NCI-H2171 (cell line): ENCODE results near the gene SPACA6.
A peak's percentile ranks its signal among the peaks of the same experiment; 100 is the strongest.

Experiments
- DNase-seq: peaks from one replicate; lab custom pipeline; 2025; lab: John Stamatoyannopoulos, UW

SPACA6 gene

GRCh38 chr19:51689751-51690453 lies 3.2 kb upstream of the SPACA6 start:
- DNase-seq, result no peak

- DNase-seq, result peak; percentile 17
These were observed 2.6 kb upstream of the SPACA6 start for GRCh38 chr19:51690454-51691073.

- DNase-seq, result no peak
These were observed 2.0 kb upstream of the SPACA6 start for GRCh38 chr19:51691074-51691583.

GRCh38 chr19:51691584-51692428 lies 1.3 kb upstream of the SPACA6 start:
- no peak for DNase-seq

- no peak for DNase-seq
These were observed 662 bp upstream of the SPACA6 start for GRCh38 chr19:51692468-51692867.

- no peak for DNase-seq
These were observed 689 bp downstream of the SPACA6 start for GRCh38 chr19:51693819-51694218.

- DNase-seq, result no peak
These were observed 1.4 kb downstream of the SPACA6 start for GRCh38 chr19:51694318-51695085.

- no peak for DNase-seq
These were observed 2.0 kb downstream of the SPACA6 start for GRCh38 chr19:51695088-51695487.

- no peak for DNase-seq
These were observed 2.7 kb downstream of the SPACA6 start for GRCh38 chr19:51695702-51696315.

- no peak for DNase-seq
These were observed 3.5 kb downstream of the SPACA6 start for GRCh38 chr19:51696606-51697005.

- DNase-seq, result no peak
These were observed 4.1 kb downstream of the SPACA6 start for GRCh38 chr19:51697169-51697776.

- DNase-seq, result no peak
These were observed 5.2 kb downstream of the SPACA6 start for GRCh38 chr19:51698296-51698695.

GRCh38 chr19:51699170-51699569 lies 6.0 kb downstream of the SPACA6 start:
- no peak for DNase-seq

GRCh38 chr19:51701468-51702100 lies 8.5 kb downstream of the SPACA6 start:
- no peak for DNase-seq

GRCh38 chr19:51702103-51702824 lies 9.1 kb downstream of the SPACA6 start:
- no peak for DNase-seq

GRCh38 chr19:51702825-51703574 lies 9.9 kb downstream of the SPACA6 start:
- no peak for DNase-seq

- DNase-seq, result peak; percentile 91
These were observed 10.7 kb downstream of the SPACA6 start for GRCh38 chr19:51703575-51704515.

- no peak for DNase-seq
These were observed 11.5 kb downstream of the SPACA6 start for GRCh38 chr19:51704626-51705025.
